HG03457 (cell line): ENCODE measurements around the gene BACE1.
"Not testable (repeated sequence)": the region's sequence is repeated elsewhere in the genome, so short reads cannot be mapped to it uniquely, and the experiment has no call there.

ENCODE experiments used
- ATAC-seq: cut with Tn5 transposase; IDR thresholded peaks from one replicate; pipeline ENCODE4 v1.9.1; 2021; ENCODE audit warnings: moderate number of reproducible peaks; ENCODE audit not compliant: unreplicated experiment

The BACE1 gene

DNA sequence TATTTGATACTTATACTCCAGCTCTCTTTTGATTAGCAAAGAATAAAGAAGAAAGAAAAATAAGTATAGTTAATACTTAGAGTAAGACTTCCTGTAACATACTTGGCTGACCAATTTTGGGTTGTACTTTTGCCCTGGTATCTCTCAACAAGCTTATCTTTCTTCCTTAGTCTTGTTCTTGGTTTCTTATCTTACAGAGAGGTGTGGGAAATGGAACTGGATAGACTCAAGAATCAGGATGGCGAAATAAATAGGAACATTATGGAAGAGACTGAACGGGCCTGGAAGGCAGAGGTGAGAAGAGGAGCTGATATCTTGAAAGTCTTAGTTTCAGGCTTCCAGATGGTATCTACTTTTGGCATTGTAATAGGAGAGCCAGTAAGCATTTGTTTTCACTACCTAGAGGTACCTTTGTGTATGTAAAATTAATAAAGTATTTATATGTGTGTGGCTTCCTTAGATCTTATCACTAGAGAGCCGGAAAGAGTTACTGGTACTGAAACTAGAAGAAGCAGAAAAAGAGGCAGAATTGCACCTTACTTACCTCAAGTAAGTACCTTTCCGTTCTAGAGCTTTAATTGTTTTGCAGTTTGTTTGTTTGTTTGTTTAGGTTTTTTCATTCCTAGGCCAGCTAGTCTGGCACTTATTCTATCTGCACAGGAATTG is 36.2 kb downstream of the BACE1 start:
- ATAC-seq: no peak

DNA sequence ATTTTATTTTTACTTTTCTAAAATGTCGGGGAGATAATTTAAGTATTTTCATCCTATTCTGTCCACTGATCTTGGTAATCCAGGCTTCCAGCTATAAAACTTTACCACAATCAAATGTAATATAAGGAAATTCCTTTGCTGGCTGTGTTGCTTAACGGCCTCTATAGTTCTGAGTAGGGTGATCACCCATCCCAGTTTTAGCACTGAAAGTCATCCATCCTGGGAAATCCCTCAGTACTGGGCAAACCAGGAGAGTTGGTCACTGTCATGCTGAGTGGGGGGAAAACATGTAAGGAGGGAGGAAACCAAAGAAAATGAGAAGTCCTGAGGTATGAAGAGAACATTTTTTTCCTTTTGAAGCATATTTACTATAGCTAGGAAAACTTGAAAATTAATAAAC is 37.7 kb downstream of the BACE1 start:
- no peak for ATAC-seq

DNA sequence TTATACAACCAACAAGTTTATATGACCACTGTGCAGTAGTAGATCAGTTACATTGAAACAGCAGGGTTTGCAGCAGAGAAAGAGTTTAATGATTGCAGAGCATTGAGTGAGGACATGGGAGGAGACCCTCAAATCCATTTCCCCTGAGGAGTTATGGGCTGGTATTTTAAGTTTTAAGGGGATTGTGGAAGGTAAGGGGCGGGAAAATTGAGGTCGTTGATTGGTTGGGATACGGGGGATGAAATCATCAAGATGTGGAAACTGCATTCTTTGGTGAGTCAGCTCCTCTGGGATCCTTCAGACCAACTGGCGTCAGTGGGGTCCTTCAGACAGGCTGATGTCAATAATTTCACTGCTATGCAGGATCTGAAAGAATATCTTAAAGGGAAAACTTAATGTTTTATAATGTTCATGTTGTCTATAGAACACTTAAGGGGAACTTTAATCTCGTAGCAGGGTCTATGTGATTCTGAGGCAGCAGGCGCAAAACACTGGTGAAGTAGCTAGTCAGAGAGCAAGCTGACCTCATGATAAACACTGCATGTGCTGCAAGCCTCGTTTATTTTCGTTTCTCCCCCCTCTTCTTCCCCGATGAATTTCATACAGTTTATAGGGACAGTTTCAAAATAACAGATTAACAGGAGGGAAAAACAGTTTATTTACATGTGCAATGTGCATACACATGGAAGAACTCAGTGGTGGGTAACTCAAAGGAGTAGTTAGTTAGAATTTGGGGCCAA is 42.3 kb downstream of the BACE1 start:
- no peak for ATAC-seq

DNA sequence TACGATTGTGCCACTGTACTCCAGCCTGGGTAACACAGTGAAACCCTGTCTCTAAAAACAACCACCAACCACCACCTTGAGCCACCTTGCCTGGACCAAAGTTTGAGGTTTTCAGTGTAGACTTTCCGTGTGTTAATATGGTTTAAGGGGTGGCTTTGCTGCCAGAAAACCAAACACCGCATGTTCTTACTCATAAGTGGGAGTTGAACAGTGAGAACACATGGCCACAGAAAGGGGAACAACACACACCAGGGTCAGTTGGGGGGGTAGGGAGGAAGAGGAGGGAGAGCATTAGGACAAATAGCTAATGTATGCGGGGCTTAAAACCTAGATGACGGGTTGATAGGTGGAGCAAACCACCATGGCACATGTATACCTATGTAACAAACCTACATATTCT is 43.9 kb downstream of the BACE1 start:
- not testable (repeated sequence) for ATAC-seq

DNA sequence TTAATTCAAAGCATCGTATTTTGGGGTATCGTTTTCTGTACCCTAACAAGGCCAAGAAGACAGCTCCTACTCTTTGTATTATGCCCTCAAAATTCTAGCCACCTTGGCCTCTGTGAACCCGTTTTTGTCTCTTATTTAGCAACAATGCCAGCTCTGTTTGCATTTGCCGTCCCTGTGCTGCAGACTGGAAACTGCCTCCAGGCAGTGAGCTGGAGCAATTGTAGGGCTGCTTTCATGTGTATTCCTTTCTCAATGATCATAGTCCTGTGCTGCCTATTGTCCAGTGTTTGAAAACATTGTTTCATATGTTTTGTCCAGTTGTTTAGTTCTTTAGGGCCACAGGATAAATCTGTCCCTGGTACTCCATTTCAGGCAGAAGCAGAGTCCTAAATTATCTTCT is 44.8 kb downstream of the BACE1 start:
- ATAC-seq: no peak

DNA sequence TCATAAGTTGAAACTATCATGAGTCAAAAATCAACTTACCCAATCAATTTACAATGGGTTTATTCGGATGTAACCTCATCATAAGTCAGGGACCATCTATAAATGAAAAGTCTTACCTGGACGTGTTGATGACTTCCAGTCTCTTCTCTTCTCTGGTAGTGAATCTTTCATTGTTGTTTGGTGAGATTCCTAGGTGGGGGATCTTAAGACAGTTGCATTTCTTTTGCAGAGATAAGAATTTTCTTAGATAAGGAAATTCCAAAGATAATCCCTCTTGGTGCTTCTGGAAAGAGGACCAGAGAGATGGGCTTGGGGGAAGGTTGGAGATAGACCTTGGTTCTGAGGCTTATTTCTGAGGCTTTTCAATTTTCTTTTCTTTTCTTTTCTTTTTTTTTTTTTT is 46.2 kb downstream of the BACE1 start:
- ATAC-seq: no peak

DNA sequence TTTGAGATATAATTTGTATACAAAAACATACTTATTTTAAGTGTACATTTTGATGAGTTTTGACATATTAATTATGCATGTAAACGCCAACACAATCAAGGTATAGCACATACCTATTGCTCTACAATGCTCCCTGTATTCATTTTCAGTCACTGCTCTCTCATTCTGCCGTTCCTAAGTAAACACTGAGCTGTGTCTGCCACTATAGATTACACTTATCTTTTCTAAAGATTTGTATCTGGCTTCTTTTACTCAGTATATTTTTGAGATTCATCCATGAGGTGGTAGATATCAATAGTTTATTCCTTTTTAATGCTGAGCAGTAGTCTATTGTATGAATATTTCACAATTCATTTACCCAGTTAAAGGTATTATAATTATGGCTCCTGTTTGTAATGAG is 50.3 kb downstream of the BACE1 start:
- ATAC-seq: no peak

DNA sequence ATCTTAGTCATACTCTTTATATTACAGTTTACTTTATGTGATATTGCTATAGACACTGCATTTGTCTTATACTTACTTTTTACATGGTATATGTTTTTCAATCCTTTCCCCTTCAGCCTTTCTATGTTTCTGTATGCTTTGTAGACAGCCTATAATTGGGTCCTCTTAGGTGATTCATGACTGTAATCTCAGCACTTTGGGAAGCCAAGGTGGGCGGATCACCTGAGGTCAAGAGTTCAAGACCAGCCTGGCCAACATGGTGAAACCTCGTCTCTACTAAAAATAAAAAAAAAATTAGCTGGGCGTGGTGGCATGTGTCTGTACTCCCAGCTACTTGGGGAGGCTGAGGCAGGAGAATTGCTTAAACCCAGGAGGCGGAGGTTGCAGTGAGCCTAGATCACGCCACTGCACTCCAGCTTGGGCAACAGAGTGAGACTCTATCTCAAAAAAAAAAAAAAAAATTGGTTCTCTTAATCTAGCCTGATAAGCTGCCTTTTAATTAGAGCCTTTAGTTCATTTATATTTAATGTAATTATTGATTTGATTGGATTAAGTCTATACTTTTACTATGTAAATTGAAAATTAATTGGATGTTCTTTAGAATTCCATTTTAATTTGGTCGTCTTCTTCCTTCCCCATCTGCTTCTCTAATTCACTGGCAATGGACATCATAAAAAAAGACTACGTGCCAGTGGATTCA is 51.3 kb downstream of the BACE1 start:
- not testable (repeated sequence) for ATAC-seq

DNA sequence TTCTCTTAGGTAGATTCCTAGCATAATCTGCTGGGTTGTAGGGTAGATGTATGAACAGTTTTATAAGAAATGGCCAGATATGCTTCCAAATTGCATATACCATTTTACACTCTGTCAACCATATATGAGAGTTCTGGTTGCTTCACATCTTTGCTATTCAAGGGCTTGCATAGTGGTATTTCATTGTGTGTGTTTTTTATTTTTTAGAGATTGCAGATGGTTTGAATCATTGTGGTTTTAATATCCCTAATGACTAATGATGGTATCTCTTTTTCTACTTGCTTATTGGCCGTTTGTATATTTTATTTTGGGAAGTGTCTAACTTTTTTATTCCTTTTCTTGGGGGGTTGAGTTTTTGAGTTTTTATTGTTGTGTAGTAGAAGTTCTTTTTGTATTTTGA is 56.6 kb downstream of the BACE1 start:
- no peak for ATAC-seq

DNA sequence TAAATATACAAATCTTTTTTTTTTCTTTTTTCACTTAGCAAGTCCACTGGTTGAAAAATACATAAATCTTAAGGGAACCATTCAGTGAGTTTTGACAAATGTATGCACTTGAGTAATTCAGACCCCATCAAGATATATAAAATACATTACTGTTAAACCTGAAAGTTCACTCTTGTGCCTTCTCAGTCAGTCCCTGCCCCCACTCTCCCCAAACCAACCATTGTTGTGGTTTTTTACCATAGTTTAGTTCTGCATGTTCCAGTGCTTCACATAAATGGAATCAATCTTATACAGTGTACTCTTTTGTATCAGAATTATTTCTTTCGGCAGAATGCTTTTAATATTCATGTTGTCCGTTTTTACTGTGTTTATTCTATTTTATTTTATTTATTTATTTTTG is 57.5 kb downstream of the BACE1 start:
- no peak for ATAC-seq

DNA sequence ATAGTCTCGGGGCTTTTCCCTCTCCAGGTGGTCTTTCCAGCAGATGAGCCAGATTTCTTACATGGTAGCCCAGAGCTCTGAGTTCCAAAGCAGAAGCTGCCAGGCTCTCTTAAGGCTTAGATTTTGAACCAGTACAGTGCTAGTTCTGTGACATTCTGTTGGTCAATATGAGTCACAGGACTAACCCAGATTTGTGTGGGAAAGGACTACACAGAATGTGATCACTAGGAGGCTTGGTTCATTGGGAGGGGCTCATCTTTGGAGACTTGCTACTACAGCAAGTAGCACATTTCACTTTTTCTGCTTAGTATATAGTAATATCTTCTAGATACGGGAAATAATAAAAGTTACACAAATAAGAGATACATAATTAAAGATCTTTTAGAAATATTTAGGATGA is 59.5 kb downstream of the BACE1 start:
- no peak for ATAC-seq

DNA sequence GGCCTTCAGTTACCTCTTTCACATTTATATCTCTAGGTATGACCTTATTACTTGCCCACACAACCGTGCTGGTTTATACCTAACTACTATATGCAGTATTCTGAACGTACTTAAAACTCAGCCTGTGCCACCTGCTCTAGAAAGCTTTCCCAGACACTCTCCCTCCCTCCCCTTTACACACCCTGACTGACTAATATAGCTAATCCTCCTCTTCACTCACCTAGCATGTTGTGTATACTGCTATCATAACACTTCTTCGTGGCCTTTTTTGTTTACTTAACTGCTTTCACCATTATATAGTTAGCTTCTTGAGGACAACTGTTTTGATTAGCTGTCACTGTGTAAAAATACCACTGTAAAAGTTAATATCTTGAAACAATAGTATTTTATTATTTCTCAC is 60.1 kb downstream of the BACE1 start:
- ATAC-seq: no peak

DNA sequence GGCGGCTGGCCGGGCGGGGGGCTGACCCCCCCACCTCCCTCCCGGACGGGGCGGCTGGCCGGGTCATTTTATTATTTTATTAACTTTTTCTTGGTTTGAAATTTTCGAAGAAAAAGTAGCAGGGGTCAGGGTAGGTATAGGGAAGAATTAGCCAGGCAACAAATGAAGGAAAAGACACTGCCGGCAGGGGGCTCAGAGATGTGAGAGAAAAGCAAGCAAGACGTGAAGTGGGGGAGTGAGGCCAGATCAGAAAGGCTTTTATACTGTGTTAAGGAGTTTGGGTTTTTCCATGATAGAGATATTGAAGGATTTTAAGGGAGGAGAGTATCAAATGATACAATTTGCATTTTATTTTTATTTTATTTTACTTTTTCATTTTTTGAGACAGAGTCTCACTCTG is 64.5 kb downstream of the BACE1 start:
- no peak for ATAC-seq

DNA sequence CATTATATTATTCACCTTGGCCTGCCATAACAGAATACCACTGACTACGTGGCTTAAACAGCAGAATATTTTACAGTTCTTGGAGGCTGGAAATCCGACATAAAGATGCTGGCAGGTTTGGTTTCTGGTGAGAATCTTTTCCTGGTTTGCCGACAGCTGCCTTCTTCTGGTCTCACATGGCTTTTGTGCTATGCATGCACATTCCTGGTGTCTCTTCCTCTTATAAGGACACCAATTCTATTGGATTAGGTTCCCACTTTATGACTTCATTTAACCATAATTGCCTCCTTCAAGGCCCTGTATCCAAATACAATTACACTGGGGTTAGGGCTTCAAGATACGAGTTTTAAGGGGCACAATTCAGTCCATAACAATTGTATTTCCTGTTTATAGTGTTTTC is 66.5 kb downstream of the BACE1 start:
- ATAC-seq: no peak

DNA sequence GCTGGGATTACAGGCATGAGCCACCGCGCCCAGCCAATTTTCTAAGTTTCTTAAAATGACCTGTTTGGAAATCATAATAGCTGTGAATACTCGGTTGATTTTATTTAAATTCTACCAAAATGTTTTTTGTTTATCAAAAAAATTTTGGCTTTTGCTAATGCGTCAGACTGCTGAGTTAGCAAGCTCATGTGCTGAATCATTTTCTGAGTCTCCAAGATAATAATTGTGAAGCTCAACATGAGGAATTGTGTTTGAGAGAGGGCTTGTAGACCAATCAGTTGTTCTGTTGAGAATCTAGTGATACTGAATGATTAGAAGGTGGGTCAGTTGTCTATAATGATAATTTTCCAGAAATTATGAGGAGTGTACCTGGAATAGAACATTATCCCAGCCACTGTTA is 67.7 kb downstream of the BACE1 start:
- no peak for ATAC-seq

DNA sequence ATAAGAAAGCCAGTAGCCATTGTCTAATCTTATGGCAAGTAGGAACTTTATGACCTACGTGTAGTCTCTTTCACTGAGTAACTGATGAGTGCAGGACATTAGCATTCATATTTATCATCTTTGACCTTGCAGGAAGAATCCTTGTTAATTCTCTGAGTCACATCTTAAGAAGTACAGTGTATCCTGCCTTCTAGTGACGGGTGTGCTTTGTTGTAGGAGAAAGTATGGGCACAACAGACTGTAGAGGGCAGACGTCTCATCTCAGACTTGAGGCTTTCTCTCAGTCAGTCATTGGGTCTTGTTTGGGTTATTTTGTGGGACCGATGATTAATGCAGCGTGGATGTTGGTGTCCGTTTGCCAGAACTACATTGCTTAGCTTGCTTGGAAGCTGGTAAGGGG is 76.8 kb downstream of the BACE1 start:
- no peak for ATAC-seq

DNA sequence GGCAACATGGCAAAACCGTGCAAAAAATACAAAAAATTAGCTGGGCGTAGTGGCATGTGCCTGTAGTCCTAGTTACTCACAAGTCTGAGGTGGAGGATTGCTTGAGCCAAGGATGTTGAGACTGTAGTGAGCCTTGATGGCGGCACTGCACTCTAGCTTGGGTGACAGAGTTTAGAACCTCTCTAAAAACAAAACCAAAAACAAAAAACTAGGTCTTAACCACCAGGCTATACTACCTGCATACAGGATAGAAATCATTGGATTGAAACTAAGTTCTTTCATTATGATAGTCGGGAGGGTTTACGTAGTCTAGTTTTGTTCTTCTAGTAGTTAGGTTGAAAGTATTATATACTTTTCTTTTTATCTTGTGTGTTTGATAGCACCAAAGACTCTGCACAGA is 77.8 kb downstream of the BACE1 start:
- ATAC-seq: no peak
